Natural killer cell (primary cell): ENCODE measurements around the gene E2F3. TPM values are rescaled to one million over a fixed set of nuclear protein-coding genes. Genes with fewer than 3 reads are reported as not detected.
A peak's percentile ranks its signal among the peaks of the same experiment; 100 is the strongest.

Experiments
- ATAC-seq, 3 donors: fragments of 150-1000 bp in 2 of 3; fragments of 200-7000 bp in 1 of 3; cut with Tn5 transposase; 1 replicate in 1 of 3; 2 replicates in 2 of 3; pipeline ENCODE4 v1.10.0; 2021; ENCODE audit warnings: mild to moderate bottlenecking in 2 of 3, moderate library complexity in 2 of 3
- DNase-seq, 2 donors: peaks; one replicate each; pipeline versions ENCODE4 v3.0.0 to v3.0.0-alpha.2; 2013 to 2021; ENCODE audit warnings: mixed read lengths in 1 of 2
- H3K27ac ChIP-seq: one replicate; pipeline ENCODE4 v1.5.1; 2013; ENCODE audit warnings: mild to moderate bottlenecking, low read length
- H3K27me3 ChIP-seq: one replicate; pipeline ENCODE4 v1.6.1; 2013; ENCODE audit warnings: low read length; ENCODE audit not compliant: control insufficient read depth, insufficient read depth
- H3K36me3 ChIP-seq: one replicate; pipeline ENCODE4 v1.6.1; 2013; ENCODE audit warnings: low read length; ENCODE audit not compliant: control insufficient read depth, insufficient read depth
- H3K4me1 ChIP-seq: one replicate; pipeline ENCODE4 v1.6.1; 2013; ENCODE audit warnings: low read length; ENCODE audit not compliant: control insufficient read depth, insufficient read depth
- H3K4me3 ChIP-seq: one replicate; pipeline ENCODE4 v1.5.1; 2013; ENCODE audit warnings: low read length
- H3K9me3 ChIP-seq: one replicate; pipeline ENCODE4 v1.6.1; 2013; ENCODE audit warnings: low read length; ENCODE audit not compliant: control insufficient read depth, insufficient read depth
- H3K27ac Mint-ChIP-seq, 2 donors: one replicate each; pipeline ENCODE4 v1.8.0; 2022; ENCODE audit warnings: mild to moderate bottlenecking in 2 of 2, mixed read lengths in 2 of 2, moderate library complexity in 1 of 2
- H3K27me3 Mint-ChIP-seq, 2 donors: one replicate each; pipeline ENCODE4 v1.8.0; 2022; ENCODE audit warnings: low read depth in 2 of 2, mixed read lengths in 2 of 2
- H3K36me3 Mint-ChIP-seq: one replicate; pipeline ENCODE4 v1.8.0; 2022; ENCODE audit warnings: mixed read lengths
- H3K4me1 Mint-ChIP-seq, 2 donors: one replicate each; pipeline ENCODE4 v1.8.0; 2022; ENCODE audit warnings: mixed read lengths in 2 of 2
- H3K4me3 Mint-ChIP-seq: one replicate; pipeline ENCODE4 v1.8.0; 2022; ENCODE audit warnings: mild to moderate bottlenecking, moderate library complexity, mixed read lengths
- H3K9me3 Mint-ChIP-seq, 2 donors: one replicate each; pipeline ENCODE4 v1.8.0; 2022; ENCODE audit warnings: mixed read lengths in 2 of 2
- CTCF ChIP-seq: fragments of 200-600 bp; IDR thresholded peaks from one replicate; pipeline ENCODE4 v1.8.0; 2022; ENCODE audit warnings: antibody characterized with exemption
- WGBS: methylation state at CpG from one replicate; pipeline ENCODE4 v1.1.7; 2013; ENCODE audit warnings: missing lambda C conversion rate; ENCODE audit not compliant: insufficient coverage; 5-methylcytosine and 5-hydroxymethylcytosine counted together
- intact Hi-C: fragments of 100-400 bp; cut with micrococcal nuclease; formaldehyde crosslinking; loops from one replicate; pipeline ENCODE4 v1.14.2; 2022
- total RNA-seq, 4 donors: library from RNA; stranded (reverse); fragments of 120-200 nt in 1 of 4; gene quantifications; one replicate each; pipeline versions ENCODE4 v1.2.3 to v1.2.4, GENCODE V29; 2013 to 2022

The E2F3 gene
- total RNA-seq, 3 donors from 2014 or later (not counting 1 experiment from before 2014, with no cell fraction given), result 8.2 to 14.7 (median 12.2) TPM

DNA sequence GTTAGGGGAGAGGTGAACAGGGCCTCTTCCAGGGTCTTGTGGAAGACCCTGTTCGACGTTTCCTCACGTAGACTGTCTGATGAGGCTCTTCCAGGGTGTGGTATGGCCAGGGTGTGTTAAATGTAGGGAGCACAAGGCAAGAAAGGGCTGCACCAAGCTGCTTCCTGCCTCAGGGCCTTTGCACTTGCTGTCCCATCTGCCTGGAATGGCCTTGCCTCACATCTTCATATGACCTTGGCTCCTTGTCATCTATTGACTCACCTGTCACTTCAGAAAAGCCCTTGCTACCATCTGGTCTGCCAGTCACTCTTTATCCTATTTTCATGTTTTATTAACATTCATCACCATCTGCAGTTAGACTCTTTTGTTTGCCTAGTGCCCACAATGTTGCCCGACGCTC is 31.0 kb downstream of the E2F3 start:
- H3K4me1 ChIP-seq, result peaks cover 4% of the 10 kb centered on the region
- no peaks in the 10 kb centered on the region for H3K9me3 ChIP-seq
- Mint-ChIP-seq H3K27me3 (no peaks in the 10 kb centered on the region), H3K27ac (peak overlapping the region in 1 of 2 donors; percentile 15), H3K9me3 (no peaks in the 10 kb centered on the region), H3K4me3 (no peak overlapping the region), H3K4me1 (peaks cover 13 to 18% of the 10 kb centered on the region in 2 donors), H3K36me3 (no peaks in the 10 kb centered on the region)
- 97% methylated on average over 5 of the region's 5 CpGs for WGBS
- intact Hi-C loops, result no loop called here
- H3K36me3 ChIP-seq, result peaks cover 3% of the 10 kb centered on the region
- no peak overlapping the region for H3K27ac ChIP-seq
- no peak for TF ChIP-seq CTCF
- H3K27me3 ChIP-seq, result no peaks in the 10 kb centered on the region
- H3K4me3 ChIP-seq, result no peak overlapping the region
- ATAC-seq (no peak), DNase-seq (no peak)

- Histone ChIP-seq H3K9me3 (no peaks in the 10 kb centered on the region), H3K27me3 (no peaks in the 10 kb centered on the region), H3K4me3 (no peak overlapping the region), H3K36me3 (peaks cover 3% of the 10 kb centered on the region), H3K4me1 (no peaks in the 10 kb centered on the region), H3K27ac (no peak overlapping the region)
- ATAC-seq, result no peak
- 86% methylated on average over 2 of the region's 3 CpGs for WGBS
- Mint-ChIP-seq H3K4me1 (peaks cover 13 to 22% of the 10 kb centered on the region in 2 donors), H3K36me3 (no peaks in the 10 kb centered on the region), H3K27me3 (no peaks in the 10 kb centered on the region), H3K27ac (no peak overlapping the region), H3K9me3 (no peaks in the 10 kb centered on the region), H3K4me3 (no peak overlapping the region)
- DNase-seq, result no peak
- intact Hi-C loops, result no loop called here
- no peak for TF ChIP-seq CTCF
These were observed 31.6 kb downstream of the E2F3 start for GRCh38 chr6:20433321-20433720.

GRCh38 chr6:20433929-20434328 is 32.2 kb downstream of the E2F3 start:
- peaks cover 3% of the 10 kb centered on the region for H3K36me3 ChIP-seq
- H3K27ac ChIP-seq, result no peak overlapping the region
- Mint-ChIP-seq H3K36me3 (no peaks in the 10 kb centered on the region), H3K27ac (peak overlapping the region in 1 of 2 donors; percentile 39), H3K4me1 (peaks cover 15 to 23% of the 10 kb centered on the region in 2 donors), H3K27me3 (no peaks in the 10 kb centered on the region), H3K9me3 (no peaks in the 10 kb centered on the region), H3K4me3 (no peak overlapping the region)
- intact Hi-C loops, result no loop called here
- DNase-seq (no peak), ATAC-seq (no peak)
- H3K4me3 ChIP-seq, result no peak overlapping the region
- no peaks in the 10 kb centered on the region for H3K4me1 ChIP-seq
- H3K27me3 ChIP-seq, result no peaks in the 10 kb centered on the region
- TF ChIP-seq CTCF, result no peak
- no peaks in the 10 kb centered on the region for H3K9me3 ChIP-seq
- 91% methylated on average over 2 of the region's 2 CpGs for WGBS

GRCh38 chr6:20434766-20435165 is 33.1 kb downstream of the E2F3 start:
- no peaks in the 10 kb centered on the region for H3K9me3 Mint-ChIP-seq
- no peaks in the 10 kb centered on the region for H3K27me3 Mint-ChIP-seq
- H3K27ac Mint-ChIP-seq, result peak overlapping the region in 1 of 2 donors; percentile 49

More at GRCh38 chr6:20434766-20435165, 33.1 kb downstream of the E2F3 start:
- H3K36me3 Mint-ChIP-seq, result peaks cover 2% of the 10 kb centered on the region
- DNase-seq, result no peak
- no peak for TF ChIP-seq CTCF
- no peak overlapping the region for H3K27ac ChIP-seq
- H3K9me3 ChIP-seq, result no peaks in the 10 kb centered on the region
- H3K36me3 ChIP-seq, result peaks cover 3% of the 10 kb centered on the region
- intact Hi-C loops, result no loop called here
- H3K4me1 ChIP-seq, result no peaks in the 10 kb centered on the region
- H3K4me3 Mint-ChIP-seq, result no peak overlapping the region
- no peak overlapping the region for H3K4me3 ChIP-seq
- WGBS, result 99% methylated on average over 6 of the region's 6 CpGs
- no peaks in the 10 kb centered on the region for H3K27me3 ChIP-seq
- H3K4me1 Mint-ChIP-seq, result peaks cover 15 to 23% of the 10 kb centered on the region in 2 donors
- no peak for ATAC-seq
